ENCODE results near the gene PIK3AP1.

Gene PIK3AP1

DNA sequence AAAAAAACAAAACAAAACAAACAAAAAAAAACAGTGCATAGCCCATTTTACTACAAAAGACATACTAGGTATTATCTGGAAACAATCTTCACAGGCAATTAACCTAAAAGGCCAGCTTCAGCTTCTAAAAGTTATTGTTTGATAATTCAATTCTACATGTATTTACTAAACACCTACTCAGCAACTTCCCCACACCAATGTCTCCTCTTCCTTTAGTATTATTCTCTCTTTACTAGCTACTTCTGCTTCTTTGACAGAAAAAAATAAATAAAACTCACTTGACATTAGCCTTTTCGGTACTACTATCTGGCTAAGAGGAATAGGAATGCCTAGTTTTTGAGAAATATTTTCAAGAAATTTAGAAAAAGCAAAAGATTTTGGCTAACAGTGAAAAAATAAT is 136.3 kb downstream of the PIK3AP1 start:
- no peak overlapping the region for H3K27ac ChIP-seq
- H3K27me3 ChIP-seq = peaks cover 14% of the 10 kb centered on the region
- no peak overlapping the region for H3K4me3 ChIP-seq (ENCODE audit: low read depth in 1 of 2, low read length in 1 of 2)
- no peaks in the 10 kb centered on the region for H3K9me3 ChIP-seq
- TF ChIP-seq, protein P1, sequence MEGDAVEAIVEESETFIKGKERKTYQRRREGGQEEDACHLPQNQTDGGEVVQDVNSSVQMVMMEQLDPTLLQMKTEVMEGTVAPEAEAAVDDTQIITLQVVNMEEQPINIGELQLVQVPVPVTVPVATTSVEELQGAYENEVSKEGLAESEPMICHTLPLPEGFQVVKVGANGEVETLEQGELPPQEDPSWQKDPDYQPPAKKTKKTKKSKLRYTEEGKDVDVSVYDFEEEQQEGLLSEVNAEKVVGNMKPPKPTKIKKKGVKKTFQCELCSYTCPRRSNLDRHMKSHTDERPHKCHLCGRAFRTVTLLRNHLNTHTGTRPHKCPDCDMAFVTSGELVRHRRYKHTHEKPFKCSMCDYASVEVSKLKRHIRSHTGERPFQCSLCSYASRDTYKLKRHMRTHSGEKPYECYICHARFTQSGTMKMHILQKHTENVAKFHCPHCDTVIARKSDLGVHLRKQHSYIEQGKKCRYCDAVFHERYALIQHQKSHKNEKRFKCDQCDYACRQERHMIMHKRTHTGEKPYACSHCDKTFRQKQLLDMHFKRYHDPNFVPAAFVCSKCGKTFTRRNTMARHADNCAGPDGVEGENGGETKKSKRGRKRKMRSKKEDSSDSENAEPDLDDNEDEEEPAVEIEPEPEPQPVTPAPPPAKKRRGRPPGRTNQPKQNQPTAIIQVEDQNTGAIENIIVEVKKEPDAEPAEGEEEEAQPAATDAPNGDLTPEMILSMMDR (IDR thresholded peaks at IDR 0.05) = no peak
- H3K36me3 ChIP-seq = no peaks in the 10 kb centered on the region
- H3K4me1 ChIP-seq (ENCODE audit: control insufficient read depth in 1 of 2, insufficient read depth in 1 of 2, low read depth in 1 of 2, low read length in 1 of 2) = peaks cover 31 to 41% of the 10 kb centered on the region in 2 experiments

- TF ChIP-seq, protein P1 (IDR thresholded peaks at IDR 0.05) = no peak
- Histone ChIP-seq H3K27me3 (no peaks in the 10 kb centered on the region), H3K4me3 (ENCODE audit: low read depth in 1 of 2, low read length in 1 of 2) (no peak overlapping the region), H3K36me3 (peaks cover 8% of the 10 kb centered on the region), H3K27ac (no peak overlapping the region), H3K4me1 (ENCODE audit: control insufficient read depth in 1 of 2, insufficient read depth in 1 of 2, low read depth in 1 of 2, low read length in 1 of 2) (peaks cover under 1 to 9% of the 10 kb centered on the region in 2 experiments), H3K9me3 (no peaks in the 10 kb centered on the region)
Observed at GRCh38 chr10:96579133-96579532, 141.2 kb downstream of the PIK3AP1 start.

DNA sequence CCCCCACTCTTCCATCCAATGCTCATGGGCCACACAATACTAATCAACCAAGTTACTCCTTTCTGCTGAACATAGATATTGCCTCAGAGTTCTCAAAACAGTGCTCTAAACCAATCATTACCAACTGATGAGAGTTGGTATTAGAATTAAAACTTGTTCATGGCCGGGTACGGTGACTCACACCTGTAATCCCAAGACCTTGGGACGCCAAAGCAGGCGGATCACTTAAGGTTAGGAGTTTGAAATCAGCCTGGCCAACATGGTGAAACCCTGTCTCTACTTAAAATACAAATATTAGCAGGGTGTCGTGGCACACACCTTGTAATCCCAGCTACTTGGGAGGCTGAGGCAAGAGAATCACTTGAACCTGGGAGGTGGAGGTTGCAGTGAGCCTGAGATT is 141.7 kb downstream of the PIK3AP1 start:
- TF ChIP-seq, protein P1 (IDR thresholded peaks at IDR 0.05) = no peak
- H3K27me3 ChIP-seq = no peaks in the 10 kb centered on the region
- no peaks in the 10 kb centered on the region for H3K9me3 ChIP-seq
- no peak overlapping the region for H3K4me3 ChIP-seq (ENCODE audit: low read depth in 1 of 2, low read length in 1 of 2)
- H3K36me3 ChIP-seq = peaks cover 8% of the 10 kb centered on the region
- H3K4me1 ChIP-seq (ENCODE audit: control insufficient read depth in 1 of 2, insufficient read depth in 1 of 2, low read depth in 1 of 2, low read length in 1 of 2) = peaks cover 0 to 4% of the 10 kb centered on the region in 2 experiments
- H3K27ac ChIP-seq = no peak overlapping the region

DNA sequence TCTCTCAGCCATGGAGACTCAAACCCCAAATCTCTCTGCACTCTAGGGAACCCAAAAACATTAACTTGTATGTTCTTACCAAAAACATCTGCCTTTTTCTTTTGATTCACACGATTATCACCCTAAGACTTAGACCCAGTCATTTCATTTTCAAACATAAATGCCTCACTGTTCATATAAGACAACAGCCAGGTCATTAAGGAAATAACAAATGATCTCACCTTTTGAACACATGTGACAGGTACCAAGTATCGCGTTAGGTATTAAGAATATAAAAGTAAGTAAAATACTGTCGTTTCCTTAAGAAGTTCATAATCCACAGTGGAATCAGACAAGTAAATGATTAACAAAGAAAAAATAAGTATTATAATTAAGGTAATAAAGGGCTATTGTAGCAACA is 142.3 kb downstream of the PIK3AP1 start:
- no peaks in the 10 kb centered on the region for H3K27me3 ChIP-seq
- no peak overlapping the region for H3K27ac ChIP-seq
- H3K36me3 ChIP-seq = peaks cover 8% of the 10 kb centered on the region
- no peaks in the 10 kb centered on the region for H3K4me1 ChIP-seq (ENCODE audit: control insufficient read depth in 1 of 2, insufficient read depth in 1 of 2, low read depth in 1 of 2, low read length in 1 of 2)
- H3K9me3 ChIP-seq = no peaks in the 10 kb centered on the region
- H3K4me3 ChIP-seq (ENCODE audit: low read depth in 1 of 2, low read length in 1 of 2) = no peak overlapping the region
- TF ChIP-seq, protein P1 (IDR thresholded peaks at IDR 0.05) = no peak

- no peaks in the 10 kb centered on the region for H3K27me3 ChIP-seq
- H3K4me1 ChIP-seq (ENCODE audit: control insufficient read depth in 1 of 2, insufficient read depth in 1 of 2, low read depth in 1 of 2, low read length in 1 of 2) = no peaks in the 10 kb centered on the region
- H3K36me3 ChIP-seq = peaks cover 8% of the 10 kb centered on the region
- TF ChIP-seq, protein P1 (IDR thresholded peaks at IDR 0.05) = no peak
- H3K4me3 ChIP-seq (ENCODE audit: low read depth in 1 of 2, low read length in 1 of 2) = no peak overlapping the region
- H3K27ac ChIP-seq = no peak overlapping the region
- H3K9me3 ChIP-seq = no peaks in the 10 kb centered on the region
Observed at GRCh38 chr10:96577069-96577468, 143.2 kb downstream of the PIK3AP1 start.

Measured in neutrophil (primary cell).